Dermis blood vessel endothelial cell (primary cell): Measurements from ENCODE around the gene ITIH6. TPM values are rescaled to one million over a fixed set of nuclear protein-coding genes. Genes with fewer than 3 reads are reported as not detected.
"Not testable (repeated sequence)": the region's sequence is repeated elsewhere in the genome, so short reads cannot be mapped to it uniquely, and the experiment has no call there.

Source experiments
- DNase-seq: peaks from one replicate; pipeline ENCODE4 v3.0.0; 2010
- total RNA-seq: library from RNA; depleted of rRNA; stranded (reverse); fragments of >200 nt; gene quantifications from 2 replicates; pipeline ENCODE4 v1.2.3, GENCODE V29; 2014

ITIH6 gene
- total RNA-seq, 1 donor from 2014 or later: not detected

- DNase-seq: no peak
Observed at GRCh38 chrX:54808109-54808604, 10.1 kb upstream of the ITIH6 start.

DNA sequence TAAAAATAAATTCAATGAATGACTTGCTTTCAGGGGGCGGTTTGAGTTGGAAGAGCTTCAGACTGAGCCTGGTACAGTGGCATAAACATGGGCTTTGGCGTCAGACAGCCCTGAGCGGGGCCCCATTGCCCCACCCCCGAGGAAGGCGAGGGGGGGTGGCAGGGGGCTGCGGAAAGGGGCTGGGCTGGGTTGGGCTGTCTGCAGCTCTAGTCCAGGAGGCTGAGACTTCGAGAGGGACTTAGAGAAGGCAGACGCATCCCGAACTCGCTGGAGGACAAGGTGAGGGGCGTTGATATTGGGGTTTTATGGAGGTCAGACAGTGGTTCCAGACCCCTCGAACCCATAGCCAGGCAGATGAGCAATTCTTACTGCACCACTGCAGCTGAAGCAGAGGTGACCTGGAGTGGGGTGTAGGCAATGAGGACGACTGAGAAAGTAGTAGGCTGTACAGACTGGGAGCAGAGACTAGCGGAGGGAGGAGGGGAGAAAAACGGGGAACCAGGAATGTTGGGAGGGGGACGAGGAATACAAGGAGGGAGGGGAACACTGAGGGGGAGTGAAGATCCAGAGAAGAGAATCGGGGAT is 9.6 kb upstream of the ITIH6 start, which contains the start of gene MAGED2:
Gene MAGED2, plus strand, starts transcription at position 222 of the 585 bp plus-strand sequence. CDS start 1,587 bp downstream, outside the sequence.
- peak; percentile 60 for DNase-seq

DNA sequence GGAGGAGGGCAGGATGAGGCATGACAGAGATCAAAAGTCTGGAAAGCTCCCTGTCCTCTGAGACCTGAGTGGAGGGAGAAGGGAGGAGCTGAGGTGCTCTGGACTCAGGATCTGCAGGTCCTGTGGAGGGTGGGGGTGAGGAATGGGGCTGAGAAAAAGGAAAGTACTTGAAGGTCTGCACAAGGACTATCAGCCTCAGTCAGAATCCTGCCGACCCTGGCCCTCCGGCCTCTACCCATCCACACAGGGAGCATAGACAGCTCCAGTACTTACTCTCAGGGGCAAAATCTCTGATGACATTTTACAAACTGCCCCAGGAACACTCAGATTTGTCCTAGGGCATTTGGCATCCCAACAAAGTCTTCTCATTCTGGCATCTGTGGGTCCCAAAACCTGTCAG is 991 bp upstream of the ITIH6 start:
- DNase-seq: no peak

DNA sequence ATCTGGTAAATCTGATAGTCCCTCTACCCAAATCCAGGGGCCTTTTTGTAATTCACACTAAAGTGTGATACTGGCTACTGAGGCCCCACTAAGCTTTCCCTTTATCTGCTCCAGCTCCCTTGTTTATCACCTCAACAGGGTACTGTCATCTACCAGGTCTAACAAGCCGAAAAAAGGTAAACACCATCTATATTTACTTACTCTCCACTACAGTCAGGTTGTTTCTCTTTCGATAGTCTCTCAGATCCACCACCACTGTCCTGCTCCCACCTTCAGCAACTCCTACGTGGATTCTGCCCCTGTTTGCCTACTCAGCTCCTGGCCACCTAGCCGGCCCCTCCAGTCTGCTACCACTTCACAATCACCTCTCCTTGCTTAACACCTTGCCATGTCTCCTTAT is 3.3 kb downstream of the ITIH6 start:
- no peak for DNase-seq

GRCh38 chrX:54794028-54794427 is 4.0 kb downstream of the ITIH6 start:
- DNase-seq: no peak

GRCh38 chrX:54789405-54789804 is 8.7 kb downstream of the ITIH6 start:
- peak; percentile 6 for DNase-seq

DNA sequence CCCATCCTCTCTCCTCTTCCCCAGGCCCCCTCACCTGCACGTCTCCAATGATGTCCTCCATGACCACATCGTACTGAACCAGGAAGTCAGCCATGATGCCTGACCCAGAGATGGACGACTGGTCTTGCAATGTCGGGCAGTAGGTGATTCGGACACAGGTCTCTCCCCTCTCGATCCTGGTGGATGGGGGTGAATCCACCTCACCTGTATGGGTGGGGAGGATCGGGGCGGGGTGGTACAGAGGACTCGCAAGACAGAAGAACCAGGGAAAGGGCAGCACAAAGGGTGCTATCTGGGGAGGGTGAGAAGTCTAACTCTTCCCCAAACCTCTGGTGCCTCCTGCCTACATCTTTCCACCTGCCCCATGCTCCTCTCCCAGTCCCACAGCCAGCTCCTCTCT is 9.6 kb downstream of the ITIH6 start:
- DNase-seq: no peak

- DNase-seq: no peak
Observed at GRCh38 chrX:54786967-54787366, 11.1 kb downstream of the ITIH6 start.

- peak; percentile 27 for DNase-seq
Observed at GRCh38 chrX:54785901-54786300, 12.2 kb downstream of the ITIH6 start.

DNA sequence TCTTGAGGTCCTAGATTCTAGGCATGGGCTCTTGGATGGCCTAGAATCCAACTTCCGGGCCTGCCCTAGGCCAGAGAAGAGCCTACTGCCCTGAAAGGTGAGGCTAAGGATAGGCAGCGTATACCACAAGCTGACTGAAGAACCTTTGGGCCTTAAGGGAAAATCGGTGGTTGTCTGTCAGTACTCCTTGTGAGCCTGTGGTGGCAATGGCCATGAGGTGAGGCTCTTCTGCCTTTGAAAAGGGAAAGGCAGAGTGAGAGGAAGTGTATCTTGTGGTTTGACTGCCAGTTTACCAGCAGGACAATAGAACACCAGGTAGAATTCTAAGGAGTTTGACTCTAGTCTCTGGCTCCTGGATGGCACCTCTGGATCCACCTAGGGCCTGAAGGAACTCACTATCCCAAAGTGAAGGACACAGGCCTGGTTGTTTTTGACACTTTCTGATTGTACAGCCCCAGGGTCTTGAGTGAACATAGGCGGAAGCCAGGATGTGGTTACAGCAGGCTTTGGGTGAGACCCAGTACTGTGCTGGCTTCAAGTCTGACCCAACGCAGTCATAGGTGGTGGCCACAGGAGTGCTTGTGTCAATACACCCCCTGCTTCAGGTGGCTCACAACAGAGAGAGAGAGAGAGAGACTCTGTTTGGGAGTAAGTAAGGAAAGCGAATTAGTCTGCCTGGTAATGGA is 20.9 kb downstream of the ITIH6 start:
- DNase-seq: no peak

GRCh38 chrX:54776061-54776460 is 22.0 kb downstream of the ITIH6 start:
- DNase-seq: no peak

DNA sequence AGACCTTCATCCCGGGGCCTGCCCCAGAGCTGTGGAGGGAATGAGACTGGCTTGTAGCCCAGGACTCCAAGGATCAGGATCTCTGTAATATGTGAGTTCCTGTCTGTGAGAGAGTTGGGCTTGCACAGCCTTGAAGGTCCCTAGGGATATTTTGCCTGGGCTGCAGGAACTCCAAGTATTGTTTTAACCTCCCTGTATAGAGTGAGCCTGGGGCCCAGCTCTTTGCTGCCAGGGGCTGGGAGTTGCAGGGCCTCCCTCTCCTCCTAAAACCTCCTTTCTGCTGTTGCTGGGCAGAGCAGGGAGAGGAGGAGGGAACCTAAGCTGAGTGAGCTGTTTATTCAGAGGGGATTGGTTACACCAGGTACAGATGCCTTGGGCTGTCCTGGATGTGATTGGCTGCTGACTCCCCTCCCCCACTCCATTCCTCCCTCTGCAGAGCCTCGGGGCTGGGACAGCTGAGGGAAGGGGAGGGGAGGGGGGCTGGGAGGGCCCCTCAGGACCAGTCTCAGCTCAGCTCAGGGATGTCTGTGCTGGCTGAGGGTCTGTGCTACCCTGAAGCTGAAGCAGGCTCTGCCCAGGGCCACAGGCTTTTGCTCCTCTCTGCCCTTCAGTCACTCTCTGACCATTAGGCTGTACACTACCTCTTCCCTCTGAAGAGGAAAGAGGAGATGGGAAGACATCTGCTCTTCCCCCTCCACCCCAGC is 23.5 kb downstream of the ITIH6 start:
- DNase-seq: peak; percentile 5

DNA sequence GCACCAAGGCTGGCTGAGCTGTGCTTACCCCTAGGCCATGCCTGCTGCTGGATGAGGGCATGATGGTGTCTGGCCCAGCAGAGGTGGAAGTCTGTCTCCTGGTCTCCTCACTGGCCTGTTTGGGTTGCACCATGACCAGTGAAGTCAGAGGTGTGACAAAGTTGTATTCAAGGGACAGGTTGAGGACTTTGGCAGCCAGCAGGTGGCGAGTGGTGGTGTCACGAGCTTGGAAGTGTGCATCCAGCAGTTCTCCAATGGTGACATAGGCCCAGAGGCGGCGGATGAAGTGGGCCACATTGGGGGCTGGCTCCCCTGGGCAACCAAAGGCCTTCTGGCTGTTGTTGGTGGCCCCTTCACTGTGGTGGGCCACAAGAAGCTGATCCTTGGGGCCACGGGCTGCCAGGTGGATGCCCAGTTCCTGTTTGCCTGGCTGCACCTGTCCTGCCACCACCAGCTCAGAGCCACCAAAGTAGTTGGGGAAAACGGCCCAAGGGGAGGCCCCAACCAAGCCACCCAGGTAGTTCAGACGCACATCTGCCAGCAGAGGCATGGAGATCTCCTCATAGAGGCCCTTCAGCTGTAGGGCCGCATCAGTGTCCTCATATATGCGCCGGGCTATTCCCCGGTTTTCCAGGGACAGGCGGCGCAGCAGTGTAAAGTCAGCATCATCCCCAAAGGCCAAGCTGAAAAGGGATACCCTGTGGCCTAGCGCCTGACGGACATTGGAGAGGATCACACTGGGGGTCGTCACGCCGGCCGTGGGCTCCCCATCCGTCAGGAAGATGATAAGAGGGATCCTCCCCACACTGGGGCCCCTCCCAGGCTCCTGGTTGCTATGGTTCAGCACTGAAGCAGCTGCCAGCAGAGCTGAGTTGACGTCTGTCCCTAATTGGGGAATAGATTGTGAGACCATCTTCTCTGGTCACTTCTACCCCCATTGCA is 39.7 kb downstream of the ITIH6 start:
- no peak for DNase-seq

DNA sequence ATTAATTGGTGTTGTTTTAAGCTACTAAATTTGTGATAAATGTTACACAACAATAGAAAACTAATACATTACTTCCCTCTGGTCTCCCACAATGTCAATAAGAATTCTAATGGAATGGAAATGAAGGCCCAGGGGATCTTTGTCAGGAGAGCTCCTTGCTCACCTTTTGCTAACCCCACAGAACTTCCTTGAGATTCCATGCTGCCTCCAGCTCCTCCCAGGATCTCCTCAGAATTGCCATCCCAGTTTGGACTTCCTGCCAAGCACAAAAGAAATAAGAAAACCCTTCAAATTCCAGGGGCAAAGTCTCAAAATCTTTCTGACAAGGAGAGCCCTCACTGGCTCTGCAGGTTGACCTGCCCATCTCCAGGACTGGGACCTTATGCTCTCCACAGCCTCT is 43.2 kb downstream of the ITIH6 start:
- no peak for DNase-seq

GRCh38 chrX:54748626-54749025 is 49.4 kb downstream of the ITIH6 start:
- DNase-seq: no peak

DNA sequence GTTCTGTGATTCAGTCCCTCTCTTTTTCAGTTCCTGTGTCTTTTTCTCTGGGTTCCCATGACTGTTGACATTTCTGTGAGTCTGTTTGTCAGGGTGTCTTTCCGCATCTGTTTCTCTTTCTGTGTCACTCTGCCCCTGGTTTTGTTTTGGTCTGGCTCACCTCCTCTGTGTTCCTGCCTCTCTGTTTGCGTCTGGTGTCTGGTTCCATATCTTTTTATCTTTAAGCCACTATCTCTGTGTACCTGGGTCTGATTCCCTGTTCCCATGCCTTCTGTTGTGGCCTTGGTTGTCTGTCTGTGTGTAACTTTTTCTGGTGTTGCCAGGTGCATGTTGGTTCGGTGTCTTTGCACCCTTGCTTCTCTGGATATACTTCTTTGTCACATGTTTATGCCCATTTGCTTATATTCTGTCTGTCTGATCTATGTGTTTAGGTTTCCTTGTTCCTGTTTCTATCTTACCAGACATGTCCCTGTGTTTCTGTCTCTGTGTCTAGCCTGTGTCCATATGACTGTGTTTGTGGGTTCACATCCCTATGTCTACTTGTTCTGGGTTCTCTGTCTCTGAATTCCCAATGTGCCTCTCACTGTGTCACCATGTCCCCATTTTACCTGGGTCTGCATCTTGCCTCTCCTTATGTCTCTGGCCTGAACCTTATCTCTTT is 50.2 kb downstream of the ITIH6 start:
- DNase-seq: no peak

- no peak for DNase-seq
Observed at GRCh38 chrX:54746928-54747327, 51.1 kb downstream of the ITIH6 start.

- no peak for DNase-seq
Observed at GRCh38 chrX:54745676-54746075, 52.4 kb downstream of the ITIH6 start.

DNA sequence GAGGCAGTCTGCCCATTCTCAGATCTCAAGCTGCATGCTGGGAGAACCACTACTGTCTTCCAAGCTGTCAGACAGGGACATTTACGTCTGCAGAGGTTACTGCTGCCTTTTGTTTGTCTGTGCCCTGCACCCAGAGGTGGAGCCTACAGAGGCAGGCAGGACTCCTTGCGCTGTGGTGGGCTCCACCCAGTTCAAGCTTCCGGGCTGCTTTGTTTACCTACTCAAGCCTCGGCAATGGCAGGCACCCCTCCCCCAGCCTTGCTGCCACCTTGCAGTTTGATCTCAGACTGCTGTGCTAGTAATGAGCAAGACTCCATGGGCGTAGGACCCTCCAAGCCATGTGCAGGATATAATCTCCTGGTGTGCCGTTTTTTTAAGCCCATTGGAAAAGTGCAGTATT is 59.5 kb downstream of the ITIH6 start:
- not testable (repeated sequence) for DNase-seq

DNA sequence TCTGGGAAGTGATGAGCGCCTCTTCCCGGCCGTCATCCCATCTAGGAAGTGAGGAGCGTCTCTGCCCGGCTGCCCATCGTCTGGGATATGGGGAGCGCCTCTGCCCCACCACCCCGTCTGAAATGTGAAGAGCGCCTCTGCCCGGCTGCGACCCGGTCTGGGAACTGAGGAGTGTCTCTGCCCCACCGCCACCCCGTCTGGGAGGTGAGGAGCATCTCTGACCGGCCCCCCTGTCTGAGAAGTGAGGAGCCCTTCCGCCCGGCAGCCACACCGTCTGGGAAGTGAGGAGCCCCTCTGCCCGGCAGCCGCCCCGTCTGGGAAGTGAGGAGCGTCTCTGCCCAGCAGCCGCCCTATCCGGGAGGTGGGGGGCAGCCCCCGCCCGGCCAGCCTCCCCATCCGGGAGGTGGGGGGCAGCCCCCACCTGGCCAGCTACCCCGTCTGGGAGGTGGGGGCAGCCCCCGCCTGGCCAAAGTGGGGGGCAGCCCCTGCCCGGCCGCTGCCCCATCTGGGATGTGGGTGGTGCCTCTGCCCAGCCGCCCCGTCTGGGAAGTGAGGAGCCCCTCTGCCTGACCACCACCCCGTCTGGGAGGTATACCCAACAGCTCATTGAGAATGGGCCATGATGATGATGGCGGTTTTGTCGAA is 61.6 kb downstream of the ITIH6 start:
- not testable (repeated sequence) for DNase-seq

DNA sequence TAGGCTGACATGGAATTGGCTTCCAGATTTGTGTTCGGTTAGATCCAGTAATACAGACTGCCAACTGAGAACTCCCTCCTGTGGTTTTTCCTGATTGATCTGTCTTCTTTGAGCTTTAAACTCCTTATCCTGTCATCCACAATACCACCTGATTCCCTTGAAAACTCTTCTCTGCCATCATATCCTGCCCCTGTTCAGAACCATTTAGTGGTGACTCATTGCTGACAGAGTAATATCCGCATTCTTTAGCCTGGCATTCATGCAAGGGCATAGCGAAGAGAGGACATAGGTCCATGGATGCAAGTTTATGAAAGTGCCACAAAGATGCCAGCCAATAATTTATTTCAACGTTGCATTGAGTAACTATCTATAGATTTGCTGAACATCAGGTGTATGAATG is 76.6 kb downstream of the ITIH6 start:
- DNase-seq: peak; percentile 10
